ENCODE results near the gene PCSK2. TPM values are rescaled to one million over a fixed set of nuclear protein-coding genes. Genes with fewer than 3 reads are reported as not detected.

Gene PCSK2
- total RNA-seq, 1 experiment from 2014 or later, result not detected

DNA sequence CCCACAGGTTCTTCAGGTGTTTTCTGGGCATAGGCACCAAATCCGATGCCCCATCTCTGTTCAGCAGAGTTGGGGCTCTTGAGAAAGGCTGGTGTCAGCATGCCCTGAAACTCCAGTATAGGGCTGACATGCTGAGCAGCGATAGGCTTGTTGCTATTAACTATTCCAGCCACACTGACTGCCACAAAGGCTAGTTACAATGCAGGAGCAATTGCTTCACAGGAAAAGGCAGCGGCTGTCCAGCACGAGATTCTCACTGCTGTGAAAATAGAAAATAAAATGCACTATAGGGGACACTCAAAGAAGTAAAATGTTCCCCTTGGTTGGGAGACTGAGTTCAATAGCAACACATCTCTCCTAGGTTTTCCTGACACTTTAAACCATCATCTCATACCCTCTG lies 191.9 kb downstream of the PCSK2 start:
- TF ChIP-seq EZH2 (IDR thresholded peaks at IDR 0.05; ENCODE audit: low read depth), result no peak
- TF ChIP-seq, protein P1, sequence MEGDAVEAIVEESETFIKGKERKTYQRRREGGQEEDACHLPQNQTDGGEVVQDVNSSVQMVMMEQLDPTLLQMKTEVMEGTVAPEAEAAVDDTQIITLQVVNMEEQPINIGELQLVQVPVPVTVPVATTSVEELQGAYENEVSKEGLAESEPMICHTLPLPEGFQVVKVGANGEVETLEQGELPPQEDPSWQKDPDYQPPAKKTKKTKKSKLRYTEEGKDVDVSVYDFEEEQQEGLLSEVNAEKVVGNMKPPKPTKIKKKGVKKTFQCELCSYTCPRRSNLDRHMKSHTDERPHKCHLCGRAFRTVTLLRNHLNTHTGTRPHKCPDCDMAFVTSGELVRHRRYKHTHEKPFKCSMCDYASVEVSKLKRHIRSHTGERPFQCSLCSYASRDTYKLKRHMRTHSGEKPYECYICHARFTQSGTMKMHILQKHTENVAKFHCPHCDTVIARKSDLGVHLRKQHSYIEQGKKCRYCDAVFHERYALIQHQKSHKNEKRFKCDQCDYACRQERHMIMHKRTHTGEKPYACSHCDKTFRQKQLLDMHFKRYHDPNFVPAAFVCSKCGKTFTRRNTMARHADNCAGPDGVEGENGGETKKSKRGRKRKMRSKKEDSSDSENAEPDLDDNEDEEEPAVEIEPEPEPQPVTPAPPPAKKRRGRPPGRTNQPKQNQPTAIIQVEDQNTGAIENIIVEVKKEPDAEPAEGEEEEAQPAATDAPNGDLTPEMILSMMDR (conservative IDR thresholded peaks at IDR 0.05), result no peak
- H3K4me2 ChIP-seq, result no peak overlapping the region
- CTCF ChIA-PET, result no interaction called here

DNA sequence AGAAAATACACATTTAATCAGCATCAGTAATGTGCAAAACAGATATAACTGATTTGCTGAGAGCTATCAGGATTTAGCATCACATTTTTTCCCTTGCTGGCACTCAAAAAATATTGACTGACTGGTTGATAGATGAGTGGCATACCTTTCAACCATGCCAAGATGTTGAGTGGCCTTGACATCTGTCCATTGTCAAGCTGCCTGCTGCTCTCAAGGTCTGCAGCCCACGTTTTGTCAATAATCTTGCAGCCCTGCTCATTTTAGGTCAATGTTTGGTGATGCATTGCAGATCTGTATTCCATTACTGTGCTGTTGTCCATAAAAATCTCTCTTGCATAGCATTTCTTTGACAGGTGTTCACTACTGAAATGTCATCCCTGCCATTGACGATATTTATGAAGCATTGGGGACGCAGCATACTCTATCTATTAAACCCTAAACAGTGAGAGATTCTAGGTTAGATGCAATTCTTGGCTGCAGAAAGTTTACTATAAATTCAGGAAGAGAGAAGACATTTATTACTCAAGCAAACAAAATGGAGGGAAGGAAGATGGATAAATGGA lies 192.7 kb downstream of the PCSK2 start:
- Histone ChIP-seq H3K79me2 (ENCODE audit: low read depth) (no peaks in the 10 kb centered on the region), H3K4me2 (no peak overlapping the region), H3K4me3 (no peak overlapping the region), H3K27ac (no peak overlapping the region), H3K4me1 (replicated peaks; ENCODE audit: insufficient read depth) (no peaks in the 10 kb centered on the region), H3K27me3 (ENCODE audit: insufficient read depth, low read depth) (peaks cover 39% of the 10 kb centered on the region), H2AFZ (no peak overlapping the region), H4K20me1 (ENCODE audit: insufficient read depth) (no peaks in the 10 kb centered on the region), H3F3A (ENCODE audit: insufficient read depth, low read depth) (no peaks in the 10 kb centered on the region), H3K36me3 (ENCODE audit: low read depth) (no peaks in the 10 kb centered on the region), H3K9me3 (ENCODE audit: insufficient read depth, low read depth) (no peaks in the 10 kb centered on the region), H3K9me2 (ENCODE audit: insufficient read depth) (no peaks in the 10 kb centered on the region)
- POLR2A ChIA-PET (ENCODE audit: unreplicated experiment), result no interaction called here
- CTCF ChIA-PET, result no interaction called here
- BruUV-seq (replicated peaks), result no TSS peak
- intact Hi-C loops (cut with micrococcal nuclease; ENCODE audit: unreplicated experiment), result no loop called here
- DNase-seq, result no peak
- TF ChIP-seq, protein P1 (conservative IDR thresholded peaks at IDR 0.05), result no peak
- TF ChIP-seq EZH2 (IDR thresholded peaks at IDR 0.05; ENCODE audit: low read depth), result no peak

More for the DNA sequence above, 191.9 kb downstream of the PCSK2 start:
- DNase-seq, result no peak
- peaks cover 31% of the 10 kb centered on the region for H3K27me3 ChIP-seq (ENCODE audit: insufficient read depth, low read depth)
- H3K36me3 ChIP-seq (ENCODE audit: low read depth), result no peaks in the 10 kb centered on the region
- H3K4me3 ChIP-seq, result no peak overlapping the region
- H3K4me1 ChIP-seq (replicated peaks; ENCODE audit: insufficient read depth), result no peaks in the 10 kb centered on the region
- no peak overlapping the region for H2AFZ ChIP-seq
- H3K27ac ChIP-seq, result no peak overlapping the region
- no peaks in the 10 kb centered on the region for H3F3A ChIP-seq (ENCODE audit: insufficient read depth, low read depth)
- H3K9me3 ChIP-seq (ENCODE audit: insufficient read depth, low read depth), result no peaks in the 10 kb centered on the region
- no peaks in the 10 kb centered on the region for H3K79me2 ChIP-seq (ENCODE audit: low read depth)
- no TSS peak for BruUV-seq (replicated peaks)
- H4K20me1 ChIP-seq (ENCODE audit: insufficient read depth), result no peaks in the 10 kb centered on the region
- POLR2A ChIA-PET (ENCODE audit: unreplicated experiment), result no interaction called here
- intact Hi-C loops (cut with micrococcal nuclease; ENCODE audit: unreplicated experiment), result no loop called here
- no peaks in the 10 kb centered on the region for H3K9me2 ChIP-seq (ENCODE audit: insufficient read depth)

DNA sequence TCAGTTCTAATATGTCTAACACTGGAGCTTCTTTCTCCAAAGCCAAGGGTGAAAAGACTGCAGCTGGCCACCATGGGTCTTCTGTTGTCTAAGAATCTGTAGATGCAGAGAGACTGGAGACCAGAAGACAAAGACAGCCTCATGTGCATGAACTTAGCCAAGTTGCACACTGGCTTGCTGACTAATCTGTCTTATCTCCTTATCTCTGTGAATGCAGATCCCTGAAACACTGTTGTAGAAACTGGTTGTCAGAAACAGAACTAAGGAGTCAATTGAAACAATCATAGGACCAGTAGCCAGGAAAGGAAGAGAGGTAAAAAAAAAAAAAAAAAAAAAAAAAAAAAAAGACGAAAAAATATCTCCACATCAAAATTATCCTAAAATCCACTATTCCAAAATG lies 194.7 kb downstream of the PCSK2 start:
- intact Hi-C loops (cut with micrococcal nuclease; ENCODE audit: unreplicated experiment), result no loop called here
- TF ChIP-seq, protein P1 (conservative IDR thresholded peaks at IDR 0.05), result no peak
- TF ChIP-seq EZH2 (IDR thresholded peaks at IDR 0.05; ENCODE audit: low read depth), result no peak
- ChIA-PET CTCF (no interaction called here), POLR2A (ENCODE audit: unreplicated experiment) (no interaction called here)
- DNase-seq, result peak in 1 of 2 experiments; percentile 40
- no peaks in the 10 kb centered on the region for H3K36me3 ChIP-seq (ENCODE audit: low read depth)
- H4K20me1 ChIP-seq (ENCODE audit: insufficient read depth), result no peaks in the 10 kb centered on the region
- no peak overlapping the region for H2AFZ ChIP-seq
- no peaks in the 10 kb centered on the region for H3F3A ChIP-seq (ENCODE audit: insufficient read depth, low read depth)
- no peaks in the 10 kb centered on the region for H3K79me2 ChIP-seq (ENCODE audit: low read depth)
- no peak overlapping the region for H3K4me2 ChIP-seq
- H3K9me3 ChIP-seq (ENCODE audit: insufficient read depth, low read depth), result no peaks in the 10 kb centered on the region
- H3K4me3 ChIP-seq, result no peak overlapping the region
- H3K9me2 ChIP-seq (ENCODE audit: insufficient read depth), result no peaks in the 10 kb centered on the region
- no peak overlapping the region for H3K27ac ChIP-seq
- H3K27me3 ChIP-seq (ENCODE audit: insufficient read depth, low read depth), result peaks cover 49% of the 10 kb centered on the region
- no peaks in the 10 kb centered on the region for H3K4me1 ChIP-seq (replicated peaks; ENCODE audit: insufficient read depth)
- no TSS peak for BruUV-seq (replicated peaks)

Measured in PC-9 (cell line).